Loucy (cell line): ENCODE measurements around the gene ATP5ME.

Experiments
- H2AFZ ChIP-seq: fragments of 200-600 bp; sonication (generic); 2 replicates; pipeline ENCODE4 v1.6.0; 2016; ENCODE audit warnings: antibody characterized with exemption, mild to moderate bottlenecking, low read length, moderate library complexity
- H3F3A ChIP-seq: fragments of 200-600 bp; 2 replicates; pipeline ENCODE4 v1.6.0; 2016; ENCODE audit warnings: antibody characterized with exemption, low read depth, mild to moderate bottlenecking
- H3K27me3 ChIP-seq: fragments of 200-600 bp; sonication (generic); 2 replicates; pipeline ENCODE4 v1.6.1; 2014; ENCODE audit warnings: low read length, mild to moderate bottlenecking; ENCODE audit not compliant: insufficient read depth, poor library complexity, severe bottlenecking
- H3K36me3 ChIP-seq: fragments of 200-600 bp; sonication (generic); 2 replicates; pipeline ENCODE4 v1.6.1; 2016; ENCODE audit warnings: low read length; ENCODE audit not compliant: insufficient read depth
- H3K4me1 ChIP-seq: fragments of 200-600 bp; sonication (generic); 2 replicates; pipeline ENCODE4 v1.5.1; 2014; ENCODE audit warnings: low read length, mild to moderate bottlenecking; ENCODE audit not compliant: insufficient read depth, poor library complexity, severe bottlenecking
- H3K4me2 ChIP-seq: fragments of 200-600 bp; sonication (generic); 2 replicates; pipeline ENCODE4 v1.6.0; 2014; ENCODE audit warnings: antibody characterized with exemption, low read length, low read depth, mild to moderate bottlenecking; ENCODE audit not compliant: poor library complexity, severe bottlenecking
- H3K4me3 ChIP-seq: fragments of 200-600 bp; sonication (generic); 2 replicates; pipeline ENCODE4 v1.5.1; 2014; ENCODE audit warnings: low read length, mild to moderate bottlenecking, mixed read lengths; ENCODE audit not compliant: poor library complexity, severe bottlenecking
- H3K79me2 ChIP-seq: fragments of 200-600 bp; sonication (generic); 2 replicates; pipeline ENCODE4 v1.6.1; 2014; ENCODE audit warnings: low read length; ENCODE audit not compliant: insufficient read depth
- H3K9ac ChIP-seq: fragments of 200-600 bp; sonication (generic); 2 replicates; pipeline ENCODE4 v1.6.0; 2014; ENCODE audit warnings: mild to moderate bottlenecking, low read depth, low read length, moderate library complexity; ENCODE audit not compliant: poor library complexity, severe bottlenecking
- H3K9me2 ChIP-seq: fragments of 200-600 bp; sonication (generic); replicated peaks from 2 replicates; pipeline ENCODE4 v1.6.1; 2016; ENCODE audit warnings: low read depth, low read length, mixed read lengths
- H3K9me3 ChIP-seq: fragments of 200-600 bp; sonication (generic); 2 replicates; pipeline ENCODE4 v1.6.1; 2014; ENCODE audit warnings: mild to moderate bottlenecking, antibody characterized with exemption, low read length, low read depth; ENCODE audit not compliant: insufficient read depth
- H4K20me1 ChIP-seq: fragments of 200-600 bp; sonication (generic); 2 replicates; pipeline ENCODE4 v1.6.0; 2014; ENCODE audit warnings: antibody characterized with exemption, low read length, mild to moderate bottlenecking; ENCODE audit not compliant: insufficient read depth, poor library complexity, severe bottlenecking
- CTCF ChIP-seq: fragments of 200-600 bp; sonication (generic); conservative IDR thresholded peaks from 2 replicates; pipeline ENCODE4 v1.5.1; 2014; ENCODE audit warnings: mild to moderate bottlenecking, antibody characterized with exemption, low read length
- EZH2phosphoT487 ChIP-seq: fragments of 200-600 bp; IDR thresholded peaks from 2 replicates; pipeline ENCODE4 v1.6.1; 2018; ENCODE audit warnings: antibody characterized with exemption, mild to moderate bottlenecking, moderate library complexity, borderline replicate concordance

Gene ATP5ME

DNA sequence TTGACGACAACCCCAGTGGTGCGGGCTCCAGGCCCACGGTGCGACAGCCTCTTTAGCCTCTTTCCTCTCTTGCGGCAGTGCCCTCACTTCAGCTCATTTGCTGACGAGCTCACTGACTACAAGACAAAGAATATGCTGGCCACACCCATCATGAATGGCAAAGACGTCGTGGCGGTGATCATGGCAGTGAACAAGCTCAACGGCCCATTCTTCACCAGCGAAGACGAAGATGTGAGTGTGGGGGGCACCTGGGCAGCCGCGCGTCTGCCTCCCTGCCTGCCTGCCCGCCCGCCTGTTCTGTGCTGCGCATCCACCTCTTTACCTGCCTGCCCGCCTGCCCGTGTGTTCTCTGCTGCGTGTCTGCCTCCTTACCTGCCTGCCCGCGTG, 39.5 kb downstream of the ATP5ME start:
- Histone ChIP-seq H4K20me1 (no peaks in the 10 kb centered on the region), H2AFZ (no peak overlapping the region), H3F3A (no peaks in the 10 kb centered on the region), H3K27me3 (no peaks in the 10 kb centered on the region), H3K9me3 (peaks cover 36% of the 10 kb centered on the region; the same call in 1 of the 2 replicates), H3K9me2 (no peaks in the 10 kb centered on the region), H3K4me1 (no peaks in the 10 kb centered on the region), H3K79me2 (no peaks in the 10 kb centered on the region), H3K4me3 (no peak overlapping the region), H3K4me2 (no peak overlapping the region), H3K36me3 (no peaks in the 10 kb centered on the region), H3K9ac (no peak overlapping the region)
- no peak for TF ChIP-seq EZH2phosphoT487
- TF ChIP-seq CTCF = no peak

DNA sequence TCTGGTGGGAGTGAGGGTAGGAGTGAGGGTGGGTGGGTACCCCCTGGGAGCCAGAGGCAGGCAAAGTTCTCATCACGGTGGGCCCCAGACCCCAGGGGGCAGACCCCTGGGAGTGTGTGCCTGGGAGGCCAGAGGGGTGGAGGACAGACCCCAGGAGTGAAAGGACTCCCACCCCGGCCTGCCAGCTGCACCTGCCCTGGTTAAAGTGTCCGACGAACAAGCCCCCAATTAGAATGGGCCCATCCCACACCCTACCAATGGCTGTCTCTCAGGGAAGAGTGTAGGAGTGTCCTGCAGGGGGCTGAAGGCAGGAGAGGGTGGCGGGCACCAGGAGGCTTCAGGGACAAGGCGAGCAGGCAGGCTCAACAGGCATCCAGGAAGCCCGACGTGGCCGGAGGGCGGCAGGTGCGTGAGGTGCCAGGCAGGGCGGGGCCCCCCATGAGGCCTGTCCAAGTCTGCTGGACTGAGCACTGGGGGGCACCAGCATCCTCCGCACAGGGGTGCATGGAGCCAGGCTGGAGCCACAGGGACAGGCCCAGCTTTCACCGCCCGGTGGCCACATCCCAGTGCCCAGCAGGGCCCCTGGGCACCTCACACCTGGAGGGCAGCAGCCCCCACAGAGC, 40.0 kb downstream of the ATP5ME start:
- no peak overlapping the region for H3K4me2 ChIP-seq
- H3K36me3 ChIP-seq = no peaks in the 10 kb centered on the region
- H4K20me1 ChIP-seq = no peaks in the 10 kb centered on the region
- no peak overlapping the region for H3K4me3 ChIP-seq
- peaks cover 41% of the 10 kb centered on the region; the same call in 1 of the 2 replicates for H3K9me3 ChIP-seq
- TF ChIP-seq CTCF = no peak
- TF ChIP-seq EZH2phosphoT487 = no peak
- no peaks in the 10 kb centered on the region for H3K27me3 ChIP-seq
- no peaks in the 10 kb centered on the region for H3K9me2 ChIP-seq
- no peak overlapping the region for H3K9ac ChIP-seq
- no peaks in the 10 kb centered on the region for H3F3A ChIP-seq
- no peak overlapping the region for H2AFZ ChIP-seq
- no peaks in the 10 kb centered on the region for H3K4me1 ChIP-seq
- H3K79me2 ChIP-seq = no peaks in the 10 kb centered on the region

DNA sequence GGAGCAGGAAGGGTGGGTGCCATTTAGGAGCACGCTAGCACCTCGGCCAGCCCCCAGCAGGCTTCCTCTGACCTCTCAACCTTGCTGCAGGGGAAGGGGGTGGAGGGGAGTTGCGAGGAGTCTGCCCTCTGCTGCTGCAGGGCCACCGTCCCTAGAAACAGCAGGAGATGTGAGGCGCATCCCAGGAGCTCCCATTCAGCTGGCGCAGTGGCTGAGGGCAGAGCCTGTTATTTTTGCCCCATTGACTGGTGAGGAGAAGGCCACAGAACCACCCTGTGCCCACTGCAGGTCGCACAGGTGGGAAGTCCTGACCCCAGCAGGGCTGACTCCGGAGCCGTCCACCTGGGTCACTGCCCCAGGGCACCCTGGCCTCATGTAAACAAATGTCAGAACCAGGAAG, 40.7 kb downstream of the ATP5ME start:
- TF ChIP-seq CTCF (no peak), EZH2phosphoT487 (no peak)
- H4K20me1 ChIP-seq = no peaks in the 10 kb centered on the region
- no peaks in the 10 kb centered on the region for H3F3A ChIP-seq
- H3K4me1 ChIP-seq = no peaks in the 10 kb centered on the region
- no peaks in the 10 kb centered on the region for H3K36me3 ChIP-seq
- H3K9me2 ChIP-seq = no peaks in the 10 kb centered on the region
- peaks cover 41% of the 10 kb centered on the region; the same call in 1 of the 2 replicates for H3K9me3 ChIP-seq
- H3K27me3 ChIP-seq = no peaks in the 10 kb centered on the region
- H3K9ac ChIP-seq = no peak overlapping the region
- no peak overlapping the region for H3K4me3 ChIP-seq
- no peaks in the 10 kb centered on the region for H3K79me2 ChIP-seq
- no peak overlapping the region for H2AFZ ChIP-seq
- H3K4me2 ChIP-seq = no peak overlapping the region
